Adrenal gland (tissue), 5 donors: ENCODE data around the gene CC2D1A.

Experiments
- CTCF ChIP-seq, 6 experiments: fragments of 450-650 bp in 4 of 6; fragments of 200-600 bp in 2 of 6; sonication (generic) in 1 of 6; IDR thresholded peaks; 1 replicate in 5 of 6; 2 replicates in 1 of 6; pipeline versions ENCODE4 v1.5.1 to v1.8.0; 2016 to 2021; ENCODE audit warnings: antibody characterized with exemption in 6 of 6, mild to moderate bottlenecking in 2 of 6, moderate library complexity in 1 of 6
- POLR2A ChIP-seq, 2 donors: fragments of 450-650 bp; IDR thresholded peaks; one replicate each; pipeline ENCODE4 v1.6.1; 2017; ENCODE audit warnings: antibody characterized with exemption in 2 of 2, mild to moderate bottlenecking in 2 of 2, moderate library complexity in 1 of 2
- donor health status: DM: no; HTN: no; CAD: no.

DNA sequence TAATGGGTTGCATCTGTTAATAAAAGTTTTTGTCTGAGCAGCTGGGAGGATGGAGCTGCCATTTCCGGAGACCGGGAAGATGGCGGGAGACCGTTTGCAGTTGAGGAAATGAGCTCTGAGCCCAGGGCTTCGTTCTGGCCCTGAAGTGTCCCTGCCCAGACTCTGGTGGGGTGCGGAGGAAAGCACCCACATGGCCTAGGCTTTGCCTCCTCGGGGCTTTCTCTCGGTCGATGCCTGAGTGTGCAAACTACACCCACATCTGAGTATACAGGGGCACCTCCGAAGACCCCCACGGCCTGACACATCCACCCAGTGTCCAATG lies 44.6 kb upstream of the CC2D1A start:
- no peak for TF ChIP-seq CTCF (IDR thresholded peaks at IDR 0.05)
- no peak for TF ChIP-seq POLR2A (IDR thresholded peaks at IDR 0.05)
